Parathyroid adenoma (tissue), 2 donors: ENCODE data around the gene C3orf18.

Experiments
- H2AFZ ChIP-seq: fragments of 300-600 bp; sonication (generic); one replicate; pipeline ENCODE4 v1.7.0; 2017; ENCODE audit warnings: antibody characterized with exemption, mild to moderate bottlenecking
- H3K27ac ChIP-seq: fragments of 300-600 bp; sonication (generic); one replicate; pipeline ENCODE4 v1.7.0; 2017
- H3K27me3 ChIP-seq: fragments of 300-600 bp; sonication (generic); one replicate; pipeline ENCODE4 v1.7.0; 2017; ENCODE audit warnings: low read length; ENCODE audit not compliant: control insufficient read depth, insufficient read depth
- H3K36me3 ChIP-seq: fragments of 300-600 bp; sonication (generic); one replicate; pipeline ENCODE4 v1.7.0; 2017; ENCODE audit warnings: low read length; ENCODE audit not compliant: control insufficient read depth, insufficient read depth
- H3K4me1 ChIP-seq: fragments of 300-600 bp; sonication (generic); one replicate; pipeline ENCODE4 v1.7.0; 2017; ENCODE audit warnings: control low read depth
- H3K4me2 ChIP-seq: fragments of 300-600 bp; sonication (generic); one replicate; pipeline ENCODE4 v1.7.0; 2017; ENCODE audit warnings: low read length
- H3K4me3 ChIP-seq: fragments of 300-600 bp; sonication (generic); one replicate; pipeline ENCODE4 v1.7.0; 2017; ENCODE audit warnings: low read depth, low read length
- H3K79me2 ChIP-seq: fragments of 300-600 bp; sonication (generic); one replicate; pipeline ENCODE4 v1.7.0; 2017; ENCODE audit warnings: control low read depth
- H3K9ac ChIP-seq: fragments of 300-600 bp; sonication (generic); one replicate; pipeline ENCODE4 v1.7.0; 2017; ENCODE audit warnings: mild to moderate bottlenecking
- H3K9me3 ChIP-seq: fragments of 300-600 bp; sonication (generic); one replicate; pipeline ENCODE4 v1.7.0; 2017; ENCODE audit warnings: low read length; ENCODE audit not compliant: control insufficient read depth
- TF ChIP-seq, protein P1 (sequence below): fragments of 300-600 bp; sonication (generic); IDR thresholded peaks from one replicate; pipeline ENCODE4 v1.7.0; 2017; ENCODE audit warnings: antibody characterized with exemption, mild to moderate bottlenecking
- donor health status: primary hyperparathyroidism.

Gene C3orf18

GRCh38 chr3:50582083-50582482, 14.5 kb upstream of the C3orf18 start:
- Histone ChIP-seq H2AFZ (no peak overlapping the region), H3K4me3 (no peak overlapping the region), H3K9ac (no peak overlapping the region), H3K79me2 (no peaks in the 10 kb centered on the region), H3K27ac (no peak overlapping the region), H3K36me3 (no peaks in the 10 kb centered on the region), H3K4me1 (peaks cover 2% of the 10 kb centered on the region), H3K27me3 (no peaks in the 10 kb centered on the region), H3K4me2 (no peak overlapping the region), H3K9me3 (no peaks in the 10 kb centered on the region)
- TF ChIP-seq, protein P1, sequence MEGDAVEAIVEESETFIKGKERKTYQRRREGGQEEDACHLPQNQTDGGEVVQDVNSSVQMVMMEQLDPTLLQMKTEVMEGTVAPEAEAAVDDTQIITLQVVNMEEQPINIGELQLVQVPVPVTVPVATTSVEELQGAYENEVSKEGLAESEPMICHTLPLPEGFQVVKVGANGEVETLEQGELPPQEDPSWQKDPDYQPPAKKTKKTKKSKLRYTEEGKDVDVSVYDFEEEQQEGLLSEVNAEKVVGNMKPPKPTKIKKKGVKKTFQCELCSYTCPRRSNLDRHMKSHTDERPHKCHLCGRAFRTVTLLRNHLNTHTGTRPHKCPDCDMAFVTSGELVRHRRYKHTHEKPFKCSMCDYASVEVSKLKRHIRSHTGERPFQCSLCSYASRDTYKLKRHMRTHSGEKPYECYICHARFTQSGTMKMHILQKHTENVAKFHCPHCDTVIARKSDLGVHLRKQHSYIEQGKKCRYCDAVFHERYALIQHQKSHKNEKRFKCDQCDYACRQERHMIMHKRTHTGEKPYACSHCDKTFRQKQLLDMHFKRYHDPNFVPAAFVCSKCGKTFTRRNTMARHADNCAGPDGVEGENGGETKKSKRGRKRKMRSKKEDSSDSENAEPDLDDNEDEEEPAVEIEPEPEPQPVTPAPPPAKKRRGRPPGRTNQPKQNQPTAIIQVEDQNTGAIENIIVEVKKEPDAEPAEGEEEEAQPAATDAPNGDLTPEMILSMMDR: no peak

- Histone ChIP-seq H3K4me3 (no peak overlapping the region), H3K27ac (no peak overlapping the region), H3K36me3 (no peaks in the 10 kb centered on the region), H2AFZ (no peak overlapping the region), H3K9ac (no peak overlapping the region), H3K4me2 (no peak overlapping the region), H3K9me3 (no peaks in the 10 kb centered on the region), H3K79me2 (no peaks in the 10 kb centered on the region), H3K27me3 (no peaks in the 10 kb centered on the region), H3K4me1 (peaks cover under 1% of the 10 kb centered on the region)
- TF ChIP-seq, protein P1: no peak
These were observed 13.9 kb upstream of the C3orf18 start for GRCh38 chr3:50581459-50581842.

- no peak overlapping the region for H3K27ac ChIP-seq
- no peaks in the 10 kb centered on the region for H3K36me3 ChIP-seq
- H3K9ac ChIP-seq: no peak overlapping the region
- H3K4me1 ChIP-seq: peaks cover 2% of the 10 kb centered on the region
- TF ChIP-seq, protein P1: no peak
- no peaks in the 10 kb centered on the region for H3K9me3 ChIP-seq
- H3K27me3 ChIP-seq: no peaks in the 10 kb centered on the region
- H3K4me3 ChIP-seq: no peak overlapping the region
- H3K4me2 ChIP-seq: no peak overlapping the region
- no peak overlapping the region for H2AFZ ChIP-seq
- H3K79me2 ChIP-seq: no peaks in the 10 kb centered on the region
These were observed 13.3 kb upstream of the C3orf18 start for GRCh38 chr3:50580683-50581458.

- Histone ChIP-seq H3K4me1 (peaks cover 2% of the 10 kb centered on the region), H3K4me3 (no peak overlapping the region), H3K27me3 (no peaks in the 10 kb centered on the region), H3K9ac (no peak overlapping the region), H3K9me3 (no peaks in the 10 kb centered on the region), H2AFZ (no peak overlapping the region), H3K79me2 (no peaks in the 10 kb centered on the region), H3K36me3 (no peaks in the 10 kb centered on the region), H3K4me2 (no peak overlapping the region), H3K27ac (no peak overlapping the region)
- TF ChIP-seq, protein P1: no peak
These were observed 9.8 kb upstream of the C3orf18 start for GRCh38 chr3:50577348-50577747.

DNA sequence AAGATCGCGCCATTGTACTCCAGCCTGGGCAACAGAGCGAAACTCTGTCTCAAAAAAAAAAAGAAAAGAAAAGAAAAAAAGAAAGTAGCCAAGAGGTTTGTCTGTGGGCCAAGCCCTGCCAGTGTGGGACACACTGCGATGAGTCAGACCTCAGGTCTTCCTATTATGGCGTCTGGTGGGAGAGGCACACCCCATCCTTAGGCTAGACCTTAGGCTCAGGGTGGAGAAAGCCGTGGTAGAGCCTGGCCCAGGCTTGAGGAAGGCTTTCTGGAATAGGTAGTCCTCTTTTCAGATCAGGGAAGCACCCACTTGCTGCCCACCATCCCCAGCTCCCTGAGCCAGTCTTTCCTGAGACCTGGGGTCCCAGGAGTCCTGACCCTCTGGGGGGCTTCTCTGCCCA, 7.8 kb upstream of the C3orf18 start:
- Histone ChIP-seq H3K4me1 (peaks cover 2% of the 10 kb centered on the region), H3K27me3 (no peaks in the 10 kb centered on the region), H3K9me3 (no peaks in the 10 kb centered on the region), H3K4me3 (no peak overlapping the region), H3K36me3 (no peaks in the 10 kb centered on the region), H2AFZ (no peak overlapping the region), H3K4me2 (no peak overlapping the region), H3K79me2 (no peaks in the 10 kb centered on the region), H3K27ac (no peak overlapping the region), H3K9ac (no peak overlapping the region)
- TF ChIP-seq, protein P1: no peak
